ENCODE results near the gene CWF19L1. TPM values are rescaled to one million over a fixed set of nuclear protein-coding genes. Genes with fewer than 3 reads are reported as not detected.

The CWF19L1 gene
- 10 to 100 TPM; 17.1 to 21.1 (median 19.3) TPM for total RNA-seq

DNA sequence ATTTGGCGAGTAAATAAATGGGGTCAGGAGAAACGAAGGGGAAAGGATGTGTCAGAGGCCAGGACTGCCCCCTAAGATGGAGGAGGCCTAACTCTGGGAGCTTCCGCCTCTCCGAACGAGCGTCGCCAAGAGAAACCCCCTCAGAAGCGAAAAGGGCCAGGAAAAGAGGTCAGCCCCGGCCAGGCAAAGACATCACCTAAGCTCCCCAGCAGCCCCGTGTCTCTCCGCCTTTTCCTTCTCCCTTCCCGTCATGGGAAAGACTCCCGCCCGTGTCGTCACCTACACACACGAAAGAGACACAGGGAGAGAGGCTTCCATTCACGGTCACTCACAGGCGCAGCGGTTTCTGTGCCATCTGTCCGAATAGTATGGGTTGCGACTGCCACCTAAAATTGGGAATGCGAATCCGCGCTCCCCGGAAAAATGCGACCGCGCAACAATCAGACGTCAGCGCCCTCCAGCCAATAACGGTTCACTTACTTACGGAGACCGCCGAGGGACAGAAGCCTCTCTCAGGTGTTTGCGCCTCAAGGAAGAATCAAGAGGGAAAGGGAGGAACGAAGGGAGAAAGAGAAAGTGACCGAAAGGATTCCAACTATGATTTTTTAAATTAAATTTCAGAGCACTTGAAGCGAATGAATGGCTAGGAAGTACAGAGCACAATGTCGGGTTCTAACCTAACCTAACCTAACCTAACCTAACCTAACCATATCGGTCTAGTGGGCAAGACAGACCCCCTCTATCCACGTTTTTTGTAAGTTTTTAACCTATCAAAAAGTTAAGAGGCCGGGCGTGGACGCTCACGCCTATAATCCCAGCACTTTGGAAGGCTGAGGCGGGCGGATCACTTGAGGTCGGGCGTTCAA lies at the start of gene CWF19L1:
Gene CWF19L1 (minus strand): TSS at position 400 of the 866 bp plus-strand sequence. CDS start 45 bp downstream, at position 355.
- H3K9me3 ChIP-seq, result no peaks in the 10 kb centered on the region
- peak; percentile 88 to 89 for DNase-seq
- TF ChIP-seq, protein P1, sequence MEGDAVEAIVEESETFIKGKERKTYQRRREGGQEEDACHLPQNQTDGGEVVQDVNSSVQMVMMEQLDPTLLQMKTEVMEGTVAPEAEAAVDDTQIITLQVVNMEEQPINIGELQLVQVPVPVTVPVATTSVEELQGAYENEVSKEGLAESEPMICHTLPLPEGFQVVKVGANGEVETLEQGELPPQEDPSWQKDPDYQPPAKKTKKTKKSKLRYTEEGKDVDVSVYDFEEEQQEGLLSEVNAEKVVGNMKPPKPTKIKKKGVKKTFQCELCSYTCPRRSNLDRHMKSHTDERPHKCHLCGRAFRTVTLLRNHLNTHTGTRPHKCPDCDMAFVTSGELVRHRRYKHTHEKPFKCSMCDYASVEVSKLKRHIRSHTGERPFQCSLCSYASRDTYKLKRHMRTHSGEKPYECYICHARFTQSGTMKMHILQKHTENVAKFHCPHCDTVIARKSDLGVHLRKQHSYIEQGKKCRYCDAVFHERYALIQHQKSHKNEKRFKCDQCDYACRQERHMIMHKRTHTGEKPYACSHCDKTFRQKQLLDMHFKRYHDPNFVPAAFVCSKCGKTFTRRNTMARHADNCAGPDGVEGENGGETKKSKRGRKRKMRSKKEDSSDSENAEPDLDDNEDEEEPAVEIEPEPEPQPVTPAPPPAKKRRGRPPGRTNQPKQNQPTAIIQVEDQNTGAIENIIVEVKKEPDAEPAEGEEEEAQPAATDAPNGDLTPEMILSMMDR (IDR thresholded peaks at IDR 0.05), result peak in 1 of 6 experiments; percentile 23
- TF ChIP-seq POLR2A (IDR thresholded peaks at IDR 0.05), result peak in 1 of 2 donors; percentile 50
- peak within 1 kb of the TSS; percentile 72 to 91 (median 76) for H3K27ac ChIP-seq
- H3K36me3 ChIP-seq, result no peaks in the 10 kb centered on the region
- peaks cover 8 to 14% of the 10 kb centered on the region in 2 donors for H3K4me1 ChIP-seq
- peak within 1 kb of the TSS; percentile 75 to 93 (median 92) for H3K4me3 ChIP-seq (replicated peaks in 1 of 3)
- no peaks in the 10 kb centered on the region for H3K27me3 ChIP-seq
- 1% methylated on average over 40 to 49 of the region's 49 CpGs for WGBS, 2 donors
- intact Hi-C loops (cut with DNase I), result no loop called here

DNA sequence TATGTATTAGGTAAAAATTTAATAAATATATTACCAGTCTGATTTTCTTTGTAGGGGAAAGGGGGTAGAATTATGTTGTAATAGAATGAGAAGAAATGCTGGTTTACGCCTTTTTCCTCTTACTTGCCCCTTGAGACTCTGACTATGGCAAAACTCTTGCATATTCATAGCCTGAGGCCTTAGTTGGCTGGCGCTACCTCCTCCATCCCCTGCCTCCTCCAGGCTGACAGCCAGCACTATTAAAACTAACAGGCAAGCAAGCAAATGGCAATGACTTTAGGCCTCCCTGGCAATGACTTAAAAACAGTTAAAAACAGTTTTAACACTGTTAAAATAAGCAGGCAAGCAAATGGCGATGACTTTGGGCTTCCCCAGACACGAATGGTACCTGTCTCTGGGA lies 48.2 kb upstream of the CWF19L1 start:
- Histone ChIP-seq H3K27ac (no peak overlapping the region), H3K36me3 (no peaks in the 10 kb centered on the region), H3K27me3 (no peaks in the 10 kb centered on the region), H3K4me3 (replicated peaks in 1 of 3) (no peak overlapping the region), H3K4me1 (no peaks in the 10 kb centered on the region), H3K9me3 (no peaks in the 10 kb centered on the region)
- intact Hi-C loops (cut with DNase I), result no loop called here
- no peak for DNase-seq
- 66 to 69% methylated on average over 4 of the region's 4 CpGs for WGBS, 2 donors
- no peak for TF ChIP-seq POLR2A (IDR thresholded peaks at IDR 0.05)
- TF ChIP-seq, protein P1 (IDR thresholded peaks at IDR 0.05), result no peak

DNA sequence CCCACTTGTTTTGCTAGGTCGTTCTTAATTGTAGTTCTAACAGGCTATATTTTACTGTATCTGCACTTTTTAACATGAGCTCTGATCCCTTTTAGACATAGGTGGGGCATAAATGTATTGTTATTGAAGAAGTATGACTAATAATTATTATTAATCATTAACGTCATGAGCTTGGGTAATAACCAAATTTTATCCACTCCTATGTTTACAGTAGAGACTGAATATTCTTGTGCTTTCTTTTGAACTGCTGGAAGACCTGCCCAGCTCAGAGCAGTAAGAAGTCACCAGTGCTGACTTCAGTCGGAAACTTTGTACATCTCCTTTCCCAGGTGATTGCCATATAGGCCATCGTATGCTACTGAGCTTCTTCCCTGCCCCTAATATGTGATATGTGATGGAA lies 43.9 kb upstream of the CWF19L1 start:
- Histone ChIP-seq H3K27ac (no peak overlapping the region), H3K27me3 (no peaks in the 10 kb centered on the region), H3K36me3 (no peaks in the 10 kb centered on the region), H3K4me1 (no peaks in the 10 kb centered on the region), H3K4me3 (replicated peaks in 1 of 3) (no peak overlapping the region), H3K9me3 (no peaks in the 10 kb centered on the region)
- no peak for TF ChIP-seq POLR2A (IDR thresholded peaks at IDR 0.05)
- TF ChIP-seq, protein P1 (IDR thresholded peaks at IDR 0.05), result no peak
- no peak for DNase-seq
- WGBS, 2 donors, result 76 to 84% methylated on average over 4 of the region's 4 CpGs
- intact Hi-C loops (cut with DNase I), result no loop called here

DNA sequence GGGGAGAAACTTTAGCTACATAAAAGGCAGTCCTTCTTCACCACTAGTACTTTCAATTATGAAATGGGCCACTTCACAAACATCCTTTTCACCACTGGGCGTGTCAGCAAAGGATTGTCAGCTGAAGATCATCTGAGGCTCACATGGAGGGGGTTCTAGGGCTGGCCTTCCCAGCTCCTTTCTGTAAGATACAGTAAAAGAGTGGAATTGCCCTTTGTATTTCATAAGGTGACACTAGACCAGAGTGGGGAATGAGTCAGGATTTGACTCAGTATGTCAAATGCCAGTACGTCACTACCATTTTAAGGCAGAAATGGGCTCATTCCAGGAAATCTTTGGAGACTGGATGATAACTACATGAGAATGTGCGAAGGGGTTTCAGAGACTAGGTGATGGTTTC lies 40.2 kb upstream of the CWF19L1 start:
- H3K4me1 ChIP-seq, result no peaks in the 10 kb centered on the region
- no peak for TF ChIP-seq POLR2A (IDR thresholded peaks at IDR 0.05)
- TF ChIP-seq, protein P1 (IDR thresholded peaks at IDR 0.05), result no peak
- H3K27me3 ChIP-seq, result no peaks in the 10 kb centered on the region
- no peak overlapping the region for H3K27ac ChIP-seq
- DNase-seq, result no peak
- H3K4me3 ChIP-seq (replicated peaks in 1 of 3), result no peak overlapping the region
- H3K9me3 ChIP-seq, result no peaks in the 10 kb centered on the region
- intact Hi-C loops (cut with DNase I), result no loop called here
- no peaks in the 10 kb centered on the region for H3K36me3 ChIP-seq
- WGBS, 2 donors, result 83 to 90% methylated on average over 3 of the region's 3 CpGs

DNA sequence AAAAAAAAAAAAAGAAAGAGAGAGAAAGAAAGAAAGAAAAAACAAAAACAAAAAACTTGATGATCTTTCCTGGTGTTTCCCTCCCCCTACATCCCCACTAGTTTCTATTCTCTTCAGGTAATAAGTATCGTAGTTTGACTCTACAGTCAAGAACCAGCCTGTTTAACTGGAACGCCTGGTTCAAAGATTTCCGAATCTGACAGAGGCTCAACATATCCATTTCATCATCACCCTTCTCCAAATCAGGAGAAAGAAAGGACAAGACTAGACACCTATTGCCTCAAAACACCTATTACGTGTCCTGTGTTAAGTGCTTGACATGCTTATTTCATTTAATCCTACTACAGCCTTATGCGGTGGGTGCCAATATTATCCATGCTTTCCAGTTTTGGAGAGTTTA lies 39.4 kb upstream of the CWF19L1 start:
- Histone ChIP-seq H3K36me3 (no peaks in the 10 kb centered on the region), H3K4me3 (replicated peaks in 1 of 3) (no peak overlapping the region), H3K27ac (no peak overlapping the region), H3K4me1 (no peaks in the 10 kb centered on the region), H3K9me3 (no peaks in the 10 kb centered on the region), H3K27me3 (no peaks in the 10 kb centered on the region)
- no peak for DNase-seq
- TF ChIP-seq, protein P1 (IDR thresholded peaks at IDR 0.05), result no peak
- intact Hi-C loops (cut with DNase I), result no loop called here
- 84 to 92% methylated on average over 5 of the region's 5 CpGs for WGBS, 2 donors
